Measurements from ENCODE around the gene KPNB1.

The KPNB1 gene

GRCh38 chr17:47649153-47649971, at the start of gene KPNB1:
TSS of gene KPNB1 (plus strand) at chr17:47649919. CDS start at chr17:47650245, 326 bp downstream.
- peak; percentile 98 for DNase-seq

GRCh38 chr17:47603830-47604597, 45.7 kb upstream of the KPNB1 start:
- no peak for DNase-seq

GRCh38 chr17:47604598-47604927, 45.2 kb upstream of the KPNB1 start:
- DNase-seq = no peak

- DNase-seq = no peak
Measured at GRCh38 chr17:47605011-47605410, 44.7 kb upstream of the KPNB1 start.

DNA sequence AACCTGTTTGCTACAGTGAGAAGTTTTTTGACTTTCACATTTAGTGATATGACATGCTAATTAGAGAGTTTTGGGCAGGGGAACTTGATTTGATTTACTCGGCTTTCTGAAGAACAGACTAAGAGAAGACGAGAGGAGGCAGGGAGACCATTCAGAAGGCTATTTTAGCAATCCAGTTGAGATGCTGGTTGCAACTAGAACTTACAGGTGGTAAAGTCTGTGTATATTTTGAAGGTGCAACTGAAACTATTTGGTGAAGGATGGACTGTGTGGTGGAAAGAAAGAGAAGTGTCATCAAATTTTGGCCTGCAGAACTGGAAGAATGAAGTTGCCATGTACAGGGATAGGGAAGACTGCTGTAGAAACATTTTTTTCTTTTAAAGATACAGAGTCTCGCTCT, 42.2 kb upstream of the KPNB1 start:
- DNase-seq = no peak

- DNase-seq = no peak
Measured at GRCh38 chr17:47611372-47612350, 38.1 kb upstream of the KPNB1 start.

GRCh38 chr17:47615766-47616424, 33.8 kb upstream of the KPNB1 start:
- DNase-seq = peak; percentile 23

GRCh38 chr17:47618410-47618809, 31.3 kb upstream of the KPNB1 start:
- no peak for DNase-seq

- peak; percentile 51 for DNase-seq
Measured at GRCh38 chr17:47620503-47621245, 29.0 kb upstream of the KPNB1 start.

DNA sequence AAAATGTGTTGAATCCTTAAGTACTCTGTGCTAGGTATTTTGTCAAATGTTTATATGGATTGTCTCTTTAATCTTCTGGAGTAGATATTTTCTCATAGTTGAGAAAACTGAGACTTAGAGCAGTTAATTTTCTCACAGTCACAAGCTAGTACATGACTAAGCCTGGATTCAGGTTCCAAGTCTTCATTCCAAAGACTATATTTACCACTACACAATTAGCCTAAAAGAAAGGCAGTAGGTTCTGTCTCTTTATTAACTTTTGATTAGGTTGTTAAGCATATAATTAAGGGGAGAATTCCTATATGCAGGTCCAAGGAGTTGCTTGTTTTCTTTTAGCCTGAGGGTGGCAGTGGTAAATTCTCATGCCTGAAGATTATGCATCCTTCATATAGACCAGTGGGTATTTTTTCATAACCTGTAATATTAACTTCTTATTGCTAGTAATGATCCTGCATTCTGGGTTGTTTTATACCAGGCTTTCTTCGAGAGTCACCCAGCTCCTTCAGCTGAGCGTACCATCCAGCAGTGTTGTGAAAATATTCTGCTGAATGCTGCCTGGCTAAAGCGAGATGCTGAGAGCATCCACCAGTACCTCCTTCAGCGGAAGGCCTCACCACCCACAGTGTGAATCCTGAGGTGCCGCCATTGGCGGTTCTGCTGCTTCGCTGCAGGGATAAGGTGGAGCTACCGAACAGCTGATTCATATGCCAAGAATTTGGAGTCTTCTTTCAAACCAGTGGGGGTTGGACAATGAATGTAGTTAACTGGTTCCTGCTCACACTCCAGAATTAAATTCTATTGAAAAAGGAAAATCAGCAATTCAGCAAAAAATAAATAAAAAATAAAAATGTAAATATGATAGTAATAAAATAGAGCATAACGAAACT, 28.2 kb upstream of the KPNB1 start:
- DNase-seq = no peak

DNA sequence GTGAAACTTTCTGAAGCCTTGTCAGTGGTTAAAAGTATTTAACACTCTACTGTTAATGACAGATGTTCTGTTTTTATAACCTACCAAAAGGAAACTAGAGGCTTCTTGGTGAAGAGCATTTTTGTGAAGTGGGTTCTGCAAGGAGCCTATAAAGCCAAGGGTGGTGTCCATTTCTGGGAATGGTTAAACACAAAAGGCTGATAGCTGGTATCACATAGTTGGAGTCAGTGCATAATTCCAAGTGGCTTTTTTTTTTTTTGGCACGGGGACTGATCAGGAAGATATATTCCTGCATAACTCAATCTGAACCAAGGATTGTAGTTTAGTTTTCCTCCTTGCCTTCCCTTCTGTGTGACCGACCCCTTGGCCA, 27.6 kb upstream of the KPNB1 start:
- no peak for DNase-seq

GRCh38 chr17:47624727-47625068, 25.0 kb upstream of the KPNB1 start:
- DNase-seq = no peak

DNA sequence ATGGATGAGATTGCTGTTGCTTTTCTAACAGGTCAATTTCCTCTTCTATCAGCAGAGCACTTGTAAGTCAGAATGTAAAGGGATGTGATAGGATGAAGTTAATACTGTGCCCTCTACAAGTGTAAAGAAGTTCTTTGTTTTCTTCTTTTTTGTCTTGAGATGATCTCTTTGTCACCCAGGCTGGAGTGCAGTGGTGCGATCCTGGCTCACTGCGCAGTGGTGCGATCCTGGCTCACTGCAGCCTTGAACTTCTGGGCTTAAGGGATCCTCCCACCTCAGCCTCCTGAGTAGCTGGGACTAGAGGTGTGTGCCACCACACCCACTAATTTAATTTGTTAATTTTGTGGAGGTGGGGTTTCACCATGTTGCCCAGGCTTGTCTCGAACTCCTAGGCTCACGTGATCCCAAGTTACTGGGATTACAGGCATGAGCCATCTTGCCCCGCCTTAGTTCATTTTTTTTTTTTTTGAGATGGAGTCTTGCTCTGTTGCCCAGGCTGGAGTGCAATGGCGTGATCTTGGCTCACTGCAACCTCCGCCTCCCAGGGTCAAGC, 21.6 kb upstream of the KPNB1 start:
- no peak for DNase-seq

DNA sequence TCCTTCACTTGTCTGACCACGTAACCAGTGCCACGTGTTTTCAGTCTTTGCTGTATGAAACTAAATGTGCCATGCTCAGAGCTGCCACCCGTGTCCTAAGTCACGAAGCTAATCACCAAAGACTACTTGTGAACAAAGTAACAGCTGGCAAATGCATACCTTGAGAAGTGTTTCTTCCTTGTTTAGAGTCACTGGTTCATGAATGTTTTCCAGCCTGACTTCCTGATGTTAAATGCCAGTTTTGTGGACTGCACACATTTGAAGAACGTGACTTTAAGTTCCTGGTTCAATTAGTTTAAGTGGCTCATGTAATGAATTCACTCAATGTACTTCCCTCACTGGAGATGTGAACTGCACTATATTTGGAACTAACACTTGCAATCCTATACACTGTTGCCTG, 19.9 kb upstream of the KPNB1 start:
- DNase-seq = no peak

GRCh38 chr17:47630614-47631013, 19.1 kb upstream of the KPNB1 start:
- DNase-seq = no peak

DNA sequence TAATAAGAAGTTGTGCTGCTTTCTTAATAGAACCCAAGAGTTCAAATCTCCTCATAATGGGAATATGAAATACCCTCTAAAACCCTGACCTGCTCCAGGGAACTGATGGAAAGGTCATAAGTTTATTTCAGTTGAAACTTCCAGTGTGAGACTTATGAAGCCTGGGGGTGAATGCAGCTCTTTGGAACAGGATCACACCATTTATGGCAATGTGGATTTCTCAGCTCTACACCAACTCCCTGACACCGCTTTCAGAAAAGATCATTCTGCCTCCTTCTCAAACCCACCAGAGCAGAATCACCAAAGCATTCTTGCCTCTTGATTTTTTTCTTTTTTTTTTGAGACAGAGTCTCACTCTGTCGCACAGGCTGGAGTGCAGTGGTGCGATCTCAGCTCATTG, 16.7 kb upstream of the KPNB1 start:
- no peak for DNase-seq

DNA sequence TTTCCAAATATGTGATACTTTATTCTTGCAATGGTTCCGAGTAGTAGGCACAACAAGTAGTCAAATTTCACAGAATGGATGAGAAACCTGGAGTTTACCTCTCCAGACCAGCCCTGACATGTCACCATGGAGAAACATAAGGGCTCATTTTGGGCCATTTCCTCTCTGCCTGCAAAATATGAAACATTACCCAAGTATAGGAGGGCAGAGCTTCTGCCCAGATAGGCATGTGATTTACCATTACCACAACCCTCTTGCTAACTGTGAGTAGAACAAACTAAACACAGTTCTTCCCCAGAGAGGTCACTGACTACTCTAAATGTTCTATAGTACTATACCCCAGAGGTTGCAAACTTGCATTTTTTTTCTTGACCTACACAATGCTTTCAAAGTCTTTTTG, 15.7 kb upstream of the KPNB1 start:
- DNase-seq = no peak

DNA sequence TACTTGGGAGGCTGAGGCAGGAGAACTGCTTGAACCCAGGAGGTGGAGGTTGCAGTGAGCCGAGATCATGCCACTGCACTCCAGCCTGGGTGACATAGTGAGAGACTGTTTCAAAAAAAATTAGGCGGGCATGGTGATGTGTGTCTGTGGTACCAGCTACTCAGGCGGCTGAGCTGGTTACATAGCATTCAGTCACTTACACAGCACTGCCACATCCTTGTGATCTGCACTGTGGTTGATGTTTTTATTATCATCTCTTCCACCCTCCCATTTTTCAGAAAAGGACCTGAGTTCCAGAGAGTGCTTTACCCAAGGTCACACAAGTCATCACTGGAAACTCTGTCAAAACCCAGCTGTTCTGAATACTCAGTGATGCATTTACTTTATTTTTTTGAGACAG, 14.8 kb upstream of the KPNB1 start:
- DNase-seq = no peak

GRCh38 chr17:47635734-47636133, 14.0 kb upstream of the KPNB1 start:
- DNase-seq = no peak

DNA sequence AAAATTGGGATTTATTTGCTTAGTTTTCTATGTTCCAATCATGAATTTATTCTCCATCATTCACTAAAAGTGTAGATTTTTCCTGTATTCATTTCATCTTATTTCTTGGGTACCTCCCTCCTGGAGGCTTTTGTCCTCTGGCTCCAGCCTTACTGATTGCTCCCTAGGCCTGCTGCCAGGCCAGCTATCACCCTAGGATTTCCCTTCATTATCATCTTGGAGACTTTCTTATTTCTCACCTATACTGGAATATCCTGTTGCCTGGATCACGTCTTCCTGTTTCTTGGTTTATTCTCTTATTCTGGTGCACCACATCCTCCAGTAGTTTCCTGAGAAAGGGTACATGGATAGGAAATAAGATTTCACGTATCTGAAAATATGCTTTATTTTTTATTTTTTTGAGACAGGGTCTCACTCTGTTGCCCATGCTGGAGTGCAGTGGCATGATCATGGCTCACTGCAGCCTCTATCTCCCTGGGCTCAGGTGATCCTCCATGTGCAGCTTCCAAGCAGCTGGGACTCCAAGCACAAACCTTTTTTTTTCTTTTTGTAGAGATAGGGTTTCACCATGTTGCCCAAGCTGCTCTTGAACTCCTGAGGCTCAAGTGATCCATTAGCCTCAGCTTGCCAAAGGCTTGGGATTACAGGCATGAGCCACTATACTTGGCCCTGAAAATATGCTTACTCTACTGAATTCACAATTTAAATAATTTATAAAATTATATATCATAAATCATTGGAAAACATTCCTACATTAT, 13.3 kb upstream of the KPNB1 start:
- no peak for DNase-seq
